Activated naive CD4-positive, alpha-beta T cell treated with anti-CD3 and anti-CD28 coated beads, Interleukin-2, amount 50 U/mL, for 16 hours (primary cell): ENCODE measurements around the gene RAB14.

Source experiments
- DNase-seq: peaks from one replicate; pipeline ENCODE4 v3.0.0-alpha.2; 2020

RAB14 gene

DNA sequence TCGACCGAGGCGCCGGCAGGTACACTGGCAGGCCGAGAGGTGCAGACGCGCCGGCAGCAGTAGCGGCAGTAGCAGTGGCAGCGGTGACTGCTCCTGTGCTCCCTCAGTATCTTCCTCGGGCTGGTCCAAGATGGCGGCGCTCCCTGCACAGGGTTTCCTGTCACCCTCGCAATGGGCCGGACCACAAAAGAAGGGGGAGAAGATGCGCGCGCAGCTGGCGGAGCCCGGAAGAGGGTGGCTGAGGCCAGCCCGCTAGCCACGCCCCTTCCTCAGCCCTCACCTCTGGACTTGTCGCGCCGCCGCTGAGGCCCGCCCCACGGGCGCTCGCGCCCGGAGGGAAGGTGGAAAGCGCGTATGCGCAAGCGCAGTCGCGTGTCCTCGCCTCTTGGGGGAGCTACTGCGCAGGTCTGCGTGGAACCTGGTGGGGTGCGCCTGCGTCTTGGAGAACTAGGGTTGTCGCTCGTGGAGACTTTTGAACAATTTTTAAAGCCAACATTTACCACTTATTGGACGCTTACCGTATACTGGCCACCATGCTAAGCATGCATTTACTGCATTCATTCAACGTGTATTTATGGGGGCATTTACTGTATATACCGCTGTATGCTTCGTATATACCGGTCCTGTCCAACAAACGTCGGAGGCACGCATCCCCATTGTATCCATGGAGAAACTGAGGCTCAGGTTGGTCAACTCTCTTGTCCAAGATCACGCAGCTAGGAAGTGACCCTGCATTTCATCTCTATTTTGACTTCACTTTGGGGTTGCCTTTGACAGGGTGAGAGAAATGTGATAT is at the start of gene RAB14:
TSS of gene RAB14 (minus strand) at position 132 of the 796 bp plus-strand sequence. CDS start 8,457 bp downstream, outside the sequence.
- DNase-seq, result peak; percentile 100

DNA sequence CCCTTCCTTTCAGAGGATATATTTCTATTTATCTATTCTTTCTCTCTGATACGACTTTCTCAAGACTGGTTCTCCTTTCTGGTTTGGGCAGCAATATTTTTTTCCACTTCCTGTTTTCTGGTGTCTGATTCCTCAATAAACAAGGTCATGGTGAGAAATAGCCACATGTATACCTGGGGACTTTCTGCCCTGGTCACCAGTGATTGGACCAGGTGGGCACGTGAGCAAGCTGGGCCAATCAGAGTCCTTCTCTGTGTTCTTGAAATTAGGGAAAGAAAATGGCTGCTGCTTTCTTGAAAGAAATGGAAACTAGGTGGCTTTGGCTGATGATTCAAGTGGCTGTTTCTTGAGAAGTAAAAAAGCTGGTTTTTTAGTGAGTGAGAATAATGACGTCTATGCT is 47.9 kb upstream of the RAB14 start:
- no peak for DNase-seq

DNA sequence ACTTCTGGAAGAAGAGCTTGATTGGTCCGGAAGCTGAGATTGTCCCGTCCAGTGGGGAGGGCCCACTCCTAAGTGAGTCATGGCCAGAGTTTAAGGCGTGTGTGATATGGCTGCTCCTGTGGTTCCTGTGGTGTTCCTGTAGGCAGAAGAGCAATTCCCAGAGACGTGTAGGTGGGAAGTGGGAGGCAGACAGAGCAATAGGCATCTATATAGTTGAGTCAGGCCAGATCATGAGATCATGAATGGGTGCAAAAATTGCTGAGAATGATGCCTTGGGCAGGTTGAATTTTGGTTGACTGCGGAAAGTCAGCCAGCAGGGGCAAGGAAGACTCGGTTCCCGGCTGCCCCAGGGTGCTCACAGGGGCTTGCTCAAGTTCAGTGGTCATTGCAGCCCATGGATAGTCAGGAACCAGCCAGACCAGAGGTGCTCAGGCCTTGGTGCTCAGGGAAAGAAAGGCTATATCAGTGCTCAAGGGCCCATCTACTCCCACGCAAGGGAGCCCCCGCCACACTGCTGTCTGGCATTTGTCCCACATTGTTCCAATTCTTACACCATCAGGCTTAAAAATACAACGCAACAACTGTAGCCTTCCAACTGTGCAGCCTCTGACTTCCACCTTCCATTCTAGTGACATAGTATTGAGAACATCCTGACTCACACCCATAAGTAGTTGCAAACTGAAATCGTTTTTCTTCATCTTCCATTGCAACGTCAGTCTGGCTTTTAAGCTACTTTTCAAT is 45.3 kb upstream of the RAB14 start:
- no peak for DNase-seq

DNA sequence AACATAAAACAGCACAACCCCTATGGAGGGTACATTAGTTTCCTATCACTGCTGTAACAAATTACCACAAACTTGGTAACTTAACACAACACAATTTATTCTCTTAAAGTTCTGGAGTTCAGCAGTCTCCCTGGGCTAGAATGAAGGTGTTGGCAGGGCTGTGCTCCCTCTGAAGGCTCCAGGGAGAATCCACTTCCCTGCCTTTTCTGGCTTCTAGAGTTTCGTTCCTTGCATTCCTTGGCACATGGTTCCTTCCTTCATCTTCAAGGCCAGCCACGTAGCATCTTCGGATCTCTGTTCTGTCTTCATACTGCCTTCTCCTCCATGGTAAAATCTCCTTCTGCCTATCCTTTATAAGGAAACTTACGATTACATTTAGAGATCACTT is 41.3 kb upstream of the RAB14 start:
- DNase-seq, result no peak

DNA sequence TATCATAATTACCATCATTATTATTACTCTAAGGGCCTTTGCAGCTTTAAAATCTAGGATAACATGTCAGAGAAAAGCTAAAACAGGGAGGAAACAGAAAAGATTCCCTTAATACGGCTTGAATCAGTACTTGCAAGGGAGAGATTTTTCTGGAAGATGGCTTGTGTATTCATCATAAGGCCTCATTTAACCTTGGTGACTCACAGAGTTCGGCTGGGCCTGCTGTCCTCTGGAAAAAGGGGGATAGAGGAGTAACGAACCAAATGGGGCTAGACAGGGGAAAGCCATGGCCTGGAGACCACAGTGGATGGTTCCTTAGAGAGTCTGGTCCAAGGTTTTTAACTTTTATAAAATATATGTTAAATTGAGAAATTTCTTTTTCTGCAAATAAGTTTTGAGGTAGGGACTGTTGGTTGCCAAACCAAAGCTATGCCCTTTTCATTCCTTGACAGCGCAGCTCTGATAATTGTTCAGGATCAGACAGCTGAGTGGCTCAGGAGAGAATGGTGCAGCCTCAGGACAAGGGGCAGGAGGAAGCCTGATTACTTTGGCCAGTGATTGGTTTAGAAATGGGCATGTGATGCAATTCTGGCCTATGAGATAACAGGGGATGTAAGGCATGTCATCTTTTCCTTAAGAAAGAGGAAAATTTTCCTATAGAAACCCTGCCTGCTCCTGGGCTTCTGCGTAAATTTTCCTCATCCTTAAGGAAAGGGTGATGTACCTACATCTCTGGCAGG is 40.7 kb upstream of the RAB14 start:
- DNase-seq, result no peak

DNA sequence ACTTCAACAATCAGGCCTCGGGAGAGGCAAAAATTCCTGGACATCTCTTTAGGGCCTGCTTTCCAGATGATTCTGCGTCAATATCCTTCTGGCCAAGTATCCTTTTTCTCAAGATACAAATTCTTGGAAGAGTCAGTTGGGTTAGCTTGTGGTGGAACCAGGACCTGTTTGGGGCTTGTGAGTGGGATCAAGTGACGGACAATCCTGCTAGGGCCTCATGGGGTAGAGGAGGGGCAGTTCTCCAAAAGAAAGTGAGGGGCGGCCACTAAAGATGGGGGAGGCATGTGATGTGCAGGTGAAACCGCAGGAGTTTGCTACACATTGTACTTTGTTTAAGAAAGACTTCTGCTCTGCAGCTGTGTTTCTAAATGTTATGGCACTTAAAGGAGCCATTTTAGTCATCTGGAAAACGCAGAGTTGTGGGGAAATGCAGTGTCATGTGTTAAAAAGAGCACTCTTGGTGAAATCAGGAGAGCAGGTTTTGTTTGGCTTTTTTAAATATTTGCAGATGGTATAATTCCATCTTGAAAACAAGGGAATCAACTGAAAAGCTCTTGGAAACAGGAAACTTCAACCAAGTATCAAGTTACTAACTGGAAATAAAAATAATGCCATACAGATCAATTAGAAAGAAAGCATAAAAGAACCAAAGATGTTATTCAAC is 38.9 kb upstream of the RAB14 start:
- DNase-seq, result no peak

DNA sequence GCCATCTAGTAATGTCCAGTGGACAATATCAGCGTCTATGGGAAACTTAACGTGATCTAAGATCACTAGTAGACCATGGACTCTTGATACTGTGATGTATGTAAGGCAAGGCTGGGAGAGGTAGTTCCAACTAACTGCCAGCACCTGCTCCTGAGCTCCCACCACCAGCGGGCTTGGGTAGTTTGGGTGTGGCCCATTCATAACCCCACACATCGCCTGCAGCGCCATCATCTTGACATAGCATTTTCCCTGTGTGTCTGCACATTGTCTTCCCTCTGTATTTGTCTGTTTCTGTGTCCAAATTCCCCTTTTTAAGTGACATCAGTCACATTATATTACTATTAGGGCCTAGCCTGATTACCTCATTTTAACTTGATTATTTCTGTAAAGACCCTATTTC is 38.2 kb upstream of the RAB14 start:
- DNase-seq, result no peak

DNA sequence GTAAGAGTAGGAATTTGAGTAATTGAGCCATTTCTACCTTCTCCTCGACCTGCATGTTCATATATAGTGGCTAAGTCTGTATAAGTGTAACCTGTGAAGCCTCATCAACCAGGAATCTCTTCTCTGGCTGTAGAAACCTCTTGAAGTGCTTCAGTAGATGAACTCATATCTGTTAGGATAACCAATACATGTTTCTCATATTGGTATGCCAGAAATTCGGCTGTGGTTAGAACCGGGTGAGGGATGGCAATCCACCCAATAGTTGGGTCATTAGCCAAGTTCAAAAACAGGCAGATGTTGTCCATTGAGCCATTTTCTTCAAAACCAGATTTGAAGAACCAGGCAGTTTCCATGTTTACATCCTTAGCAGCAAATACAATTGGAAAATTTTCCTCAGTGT is 37.4 kb upstream of the RAB14 start:
- DNase-seq, result no peak

DNA sequence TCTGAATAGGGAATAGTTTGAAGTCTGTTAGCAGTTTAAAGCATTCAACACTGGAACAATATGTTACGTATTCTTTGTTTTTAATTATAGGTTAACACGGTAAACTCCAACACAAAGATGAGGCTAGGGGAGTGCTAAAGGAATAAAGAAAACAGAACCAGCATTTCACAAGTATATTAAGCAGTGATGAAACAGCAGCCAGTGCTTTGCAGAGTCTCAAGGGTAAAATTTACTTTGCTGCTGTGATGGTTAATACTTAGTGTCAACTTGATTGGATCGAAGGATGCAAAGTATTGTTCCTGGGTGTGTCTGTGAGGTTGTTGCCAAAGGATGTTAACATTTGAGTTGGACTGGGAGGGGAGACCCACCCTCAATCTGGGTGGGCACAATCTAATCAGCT is 36.2 kb upstream of the RAB14 start:
- no peak for DNase-seq

DNA sequence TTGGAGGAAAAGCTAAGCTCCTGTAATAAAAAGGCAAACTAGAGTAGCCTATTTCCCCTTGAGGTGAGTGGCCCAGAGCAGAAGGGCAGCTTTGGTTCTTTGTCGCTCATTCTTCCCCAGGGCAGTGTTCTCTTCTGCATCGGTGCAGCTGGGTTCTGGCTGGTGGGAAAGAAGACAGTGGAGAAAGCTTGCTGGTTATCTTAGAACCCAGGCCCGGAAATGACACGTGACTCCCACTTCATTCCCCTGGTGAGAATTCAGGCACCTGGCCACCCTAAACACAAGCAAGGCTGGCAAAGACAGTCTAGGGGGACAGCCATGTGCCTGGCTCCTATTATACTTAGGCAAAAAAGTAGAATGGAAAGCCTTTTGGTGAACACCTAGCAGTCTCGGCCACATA is 33.8 kb upstream of the RAB14 start:
- DNase-seq, result no peak

DNA sequence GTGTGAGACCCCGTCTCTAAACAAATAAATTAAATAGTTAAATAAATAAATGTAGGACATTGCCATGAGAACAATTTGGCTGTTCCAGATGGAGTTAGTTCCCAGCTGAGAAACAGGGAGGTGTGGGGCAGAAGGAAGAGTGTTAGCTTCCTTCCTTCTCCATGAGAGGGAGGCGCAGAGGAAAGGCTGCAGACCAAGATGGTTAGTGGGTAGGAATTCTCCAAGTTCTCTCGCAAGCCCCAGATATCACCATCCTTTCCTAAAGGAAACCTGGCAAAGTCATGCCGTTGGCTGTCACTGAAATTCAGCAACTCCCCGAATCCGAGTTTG is 33.1 kb upstream of the RAB14 start:
- no peak for DNase-seq

DNA sequence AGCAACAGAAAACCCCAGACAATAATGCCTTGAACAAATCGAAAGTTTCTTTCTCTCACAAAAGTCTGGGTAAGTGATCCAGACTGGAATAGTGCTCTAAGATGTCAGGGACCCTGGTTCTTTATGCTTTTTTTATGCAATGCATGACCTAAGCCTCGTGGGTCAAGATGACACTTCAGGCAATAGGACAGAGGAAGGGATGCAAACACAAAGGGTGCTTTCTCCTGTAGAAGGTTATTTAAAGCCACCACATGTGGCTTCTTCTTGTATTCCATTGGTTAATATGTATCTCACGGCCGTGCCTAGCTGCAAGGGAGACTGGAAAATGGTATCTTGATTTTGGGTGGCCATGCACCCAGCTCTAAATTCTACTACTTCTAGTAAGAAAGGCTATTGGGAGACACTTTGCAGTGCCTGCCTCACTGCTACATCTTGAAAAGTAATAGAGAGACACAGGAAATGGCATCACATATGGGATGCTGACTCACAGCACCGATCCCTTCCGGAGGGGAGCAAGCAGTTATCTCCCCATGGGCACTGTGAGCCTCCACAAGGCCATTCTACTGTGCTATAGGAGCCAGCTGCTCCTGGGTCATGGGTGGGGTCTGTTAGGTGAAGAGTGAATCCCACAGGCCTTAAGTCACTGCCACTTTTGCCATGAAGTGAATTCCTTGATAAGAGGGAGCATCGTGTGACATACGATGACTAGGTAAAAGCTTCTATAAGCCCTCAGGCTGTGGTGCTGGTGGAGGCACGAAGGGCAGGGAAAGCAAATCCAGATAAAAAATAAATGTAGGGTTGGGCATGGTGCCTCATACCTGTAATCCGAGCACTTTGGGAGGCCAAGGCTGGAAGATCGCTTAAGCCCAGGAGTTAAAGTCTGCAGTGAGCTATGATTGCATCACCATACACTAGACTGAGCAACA is 32.5 kb upstream of the RAB14 start:
- DNase-seq, result no peak

DNA sequence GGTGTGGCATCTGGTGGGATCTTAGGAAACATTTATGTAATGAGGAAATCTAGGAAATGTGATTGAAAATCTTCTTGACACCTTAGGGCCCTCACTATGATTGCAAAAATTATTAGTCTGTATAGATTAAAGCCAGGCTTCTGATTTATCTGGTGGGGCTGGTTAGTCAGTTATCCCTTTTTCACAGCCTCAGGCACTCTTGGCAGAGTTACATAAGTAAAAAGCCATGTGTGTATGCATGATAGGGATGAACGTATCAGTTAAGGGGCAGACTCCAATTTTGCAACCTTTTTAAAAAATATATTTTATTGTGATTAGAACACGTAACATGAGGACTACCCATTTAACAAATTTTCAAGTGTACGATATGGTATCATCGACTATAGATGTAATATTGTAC is 30.6 kb upstream of the RAB14 start:
- DNase-seq, result no peak

DNA sequence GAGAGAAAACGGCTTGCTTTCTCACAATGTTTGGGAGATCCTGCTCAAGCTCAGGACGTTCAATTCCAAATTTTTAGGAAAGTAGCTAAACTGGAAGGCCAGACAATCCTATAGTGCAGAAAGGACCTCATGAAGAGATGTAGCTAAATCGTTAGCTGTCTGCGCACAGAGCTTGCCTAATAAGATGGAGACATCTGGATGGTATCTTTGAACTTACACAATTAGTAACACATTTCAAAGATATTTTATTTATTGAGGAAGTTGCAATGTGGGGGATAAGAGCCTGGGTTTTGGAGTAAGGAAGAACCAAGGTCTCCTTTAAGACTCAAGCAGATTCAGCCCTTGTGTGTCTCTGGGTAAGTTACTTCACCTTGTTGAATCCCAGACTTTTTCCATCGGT is 28.6 kb upstream of the RAB14 start:
- DNase-seq, result no peak

DNA sequence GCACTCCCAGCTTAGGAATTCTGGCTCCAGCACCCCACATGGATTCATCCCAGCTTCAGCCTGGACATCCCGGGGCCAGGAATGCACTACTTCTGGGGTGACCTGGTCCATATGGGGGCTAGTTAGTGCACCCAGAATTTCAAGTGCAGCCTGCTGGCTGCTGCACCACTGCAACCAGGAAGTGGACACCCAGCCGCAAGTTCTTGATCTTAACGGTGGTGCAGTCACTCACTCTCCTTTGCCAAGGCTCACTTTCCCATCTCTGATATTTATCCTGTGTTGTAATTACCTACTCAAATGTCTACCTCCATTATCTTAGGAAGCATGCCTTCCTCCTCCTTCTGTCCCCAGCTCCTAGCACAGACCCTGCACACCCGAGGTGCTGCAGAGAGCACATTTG is 26.2 kb upstream of the RAB14 start:
- no peak for DNase-seq

DNA sequence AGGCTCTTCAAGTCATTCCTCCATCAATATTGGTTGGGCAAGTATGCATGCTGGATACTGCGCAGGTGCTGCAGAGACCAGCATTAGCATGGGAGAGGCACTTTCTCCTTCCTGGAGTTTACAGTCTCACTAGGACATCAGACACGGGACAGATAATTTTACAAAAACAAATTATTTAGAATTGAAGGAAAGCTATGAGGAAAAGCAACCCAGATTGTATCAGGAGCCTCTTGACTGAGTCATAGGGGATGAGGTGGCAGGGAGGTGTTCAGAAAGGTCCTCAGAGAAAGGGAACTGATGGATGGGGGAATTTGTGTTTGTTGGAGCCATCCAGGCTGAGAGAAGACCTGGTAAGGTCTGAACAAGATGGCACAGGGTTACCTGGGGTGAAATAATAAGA is 24.5 kb upstream of the RAB14 start:
- DNase-seq, result no peak

DNA sequence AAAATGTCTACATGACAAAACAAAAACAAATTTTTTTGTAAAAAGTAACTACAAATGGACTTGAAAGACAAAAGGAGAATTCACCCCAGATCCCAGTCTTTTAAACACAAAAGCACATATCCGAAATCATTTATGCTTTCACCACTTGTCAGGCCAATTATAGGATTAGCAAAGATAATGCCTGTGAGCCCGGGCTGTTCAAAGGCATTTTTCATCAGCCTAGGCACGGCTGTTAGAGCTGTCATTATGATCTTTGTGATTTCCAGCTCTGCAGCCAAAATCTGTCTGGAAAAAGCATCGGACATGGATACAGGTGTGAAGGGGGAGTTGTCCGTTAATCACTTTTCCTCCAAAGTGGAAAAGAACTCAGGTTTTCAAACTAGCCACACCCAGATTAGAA is 23.6 kb upstream of the RAB14 start:
- DNase-seq, result no peak

DNA sequence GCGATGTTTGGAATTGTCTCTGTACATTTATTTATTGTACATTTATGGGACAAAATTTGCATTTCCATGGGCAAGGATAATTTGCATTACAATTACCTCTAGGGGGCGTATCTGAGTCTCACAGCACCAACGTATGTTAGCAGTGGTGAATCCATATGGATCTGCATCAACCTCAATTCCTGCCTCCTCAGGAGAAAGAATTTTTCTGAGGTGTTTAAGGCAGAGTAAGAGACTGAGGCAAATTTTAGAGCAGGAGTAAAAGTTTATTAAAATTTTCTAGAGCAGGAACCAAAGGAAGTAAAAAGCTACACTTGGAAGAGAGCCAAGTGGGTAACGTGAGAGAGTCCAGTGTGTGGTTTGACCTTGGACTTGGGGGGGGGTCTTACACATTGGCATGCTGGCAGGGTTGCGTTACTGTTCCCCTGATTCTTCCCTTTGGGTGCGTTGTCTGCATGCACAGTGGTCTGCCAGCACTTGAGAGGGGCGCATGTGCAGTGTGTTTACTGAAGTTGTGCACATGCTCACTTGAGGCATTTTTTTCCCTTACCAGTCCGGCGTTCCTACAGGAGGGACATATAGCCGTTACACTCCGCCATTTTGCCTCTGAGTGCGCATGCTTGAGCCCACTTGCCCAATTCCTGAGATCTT is 21.0 kb upstream of the RAB14 start:
- DNase-seq, result no peak

DNA sequence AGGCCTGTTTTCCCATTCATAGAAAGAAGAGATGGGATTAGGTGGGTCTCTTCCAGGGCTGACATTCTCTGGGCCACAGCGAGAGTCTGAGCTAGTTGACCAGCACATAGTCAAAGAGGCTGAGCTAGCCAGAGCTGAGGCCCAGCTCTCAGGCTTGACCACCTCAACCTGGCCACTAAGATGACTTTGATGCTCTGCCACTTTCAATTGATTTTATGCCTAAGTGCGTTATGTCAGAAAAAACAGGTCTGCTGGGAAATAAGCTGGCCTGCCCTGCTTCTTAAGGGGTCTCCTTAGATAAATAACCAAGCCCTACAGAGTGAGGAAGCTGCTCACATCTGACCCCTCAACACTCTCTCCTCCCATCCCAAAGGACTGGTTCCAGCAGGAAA is 20.0 kb upstream of the RAB14 start:
- DNase-seq, result no peak

DNA sequence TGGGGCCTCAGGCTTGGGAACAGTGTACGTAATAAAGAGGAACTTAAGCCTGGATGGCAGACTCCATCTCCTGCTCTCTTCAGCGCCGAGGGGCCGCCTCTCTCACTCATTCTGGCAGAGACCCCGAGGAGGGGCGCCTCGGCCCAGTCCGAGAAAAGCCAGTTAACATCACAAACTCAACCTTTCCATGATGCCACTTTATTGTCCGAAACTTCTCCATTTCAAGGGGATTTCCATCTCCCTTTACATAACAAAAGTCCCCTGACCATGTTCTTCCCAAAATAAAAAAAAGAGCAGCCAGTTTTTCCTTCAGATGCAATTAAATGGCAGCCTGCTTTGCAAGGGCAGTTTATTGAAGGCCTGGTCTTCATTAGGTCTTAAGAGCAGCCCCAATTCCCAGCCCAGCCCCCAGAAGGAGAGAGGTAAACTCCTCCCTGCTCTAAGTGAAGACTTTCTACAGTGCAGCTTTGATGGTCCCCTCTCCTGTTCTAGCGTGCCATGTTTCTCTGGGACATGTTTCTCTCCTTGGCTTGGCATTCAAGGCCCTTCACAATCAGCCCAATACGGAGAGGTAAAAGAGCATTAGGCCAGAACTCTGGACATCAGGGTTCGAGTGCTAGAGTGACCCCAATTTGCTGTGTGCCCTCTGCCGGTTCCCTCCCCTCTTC is 19.5 kb upstream of the RAB14 start:
- no peak for DNase-seq

DNA sequence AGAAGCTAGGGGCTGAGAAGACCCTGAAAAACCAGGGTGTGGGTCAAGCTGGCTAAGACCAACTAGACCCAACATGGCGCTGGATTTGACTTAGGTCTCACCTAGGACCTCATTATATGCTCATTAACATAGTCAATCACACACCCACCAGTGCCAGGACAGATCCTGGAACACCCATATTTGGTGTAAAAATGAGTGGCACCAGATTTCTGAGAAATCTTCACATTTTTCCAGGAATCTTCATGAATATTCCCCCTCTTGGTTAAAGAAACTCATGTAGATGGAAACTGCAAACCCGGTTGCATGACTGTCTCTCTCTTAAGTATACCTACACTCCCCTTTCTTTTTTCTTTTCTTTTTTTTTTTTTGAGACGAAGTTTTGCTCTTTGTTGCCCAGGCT is 17.9 kb upstream of the RAB14 start:
- DNase-seq, result no peak
